GM12892 (cell line): ENCODE data around the gene PSMB7.

Source experiments
- POLR2A ChIP-seq: IDR thresholded peaks from 2 replicates; pipeline ENCODE4 v1.6.1; 2011; ENCODE audit warnings: low read depth, low read length, control low read depth
- POLR2AphosphoS5 ChIP-seq: IDR thresholded peaks from 2 replicates; pipeline ENCODE4 v1.6.1; 2011; ENCODE audit warnings: low read depth, low read length, control low read depth
- TAF1 ChIP-seq: IDR thresholded peaks from 2 replicates; pipeline ENCODE4 v1.6.1; 2011; ENCODE audit warnings: low read depth, mild to moderate bottlenecking, control low read depth, low read length, borderline replicate concordance

DNA sequence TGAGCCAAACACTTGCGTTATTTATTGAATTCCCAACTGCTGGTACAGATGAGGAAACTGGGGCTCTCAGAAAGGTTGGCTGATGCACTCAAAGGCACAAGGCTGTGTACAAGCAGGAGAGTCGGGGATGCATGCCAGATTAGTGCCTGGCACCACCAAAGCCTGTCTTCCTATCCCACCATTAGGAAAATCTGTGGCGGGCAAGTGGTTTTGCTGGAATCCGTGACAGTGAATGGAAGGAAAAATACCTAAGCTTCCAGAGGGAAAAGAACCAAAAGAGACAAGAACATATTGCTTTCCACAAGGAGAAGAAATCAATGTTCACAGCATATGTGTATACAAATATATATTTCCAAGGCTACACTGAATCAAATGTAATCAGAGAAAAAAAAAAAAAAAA is 51.1 kb downstream of the PSMB7 start:
- TF ChIP-seq POLR2A = no peak
- no peak for TF ChIP-seq POLR2AphosphoS5
- no peak for TF ChIP-seq TAF1
